IPS-15b (cell line): ENCODE data around the gene CYTL1.
A peak's percentile ranks its signal among the peaks of the same experiment; 100 is the strongest.
"Not testable (repeated sequence)": the region's sequence is repeated elsewhere in the genome, so short reads cannot be mapped to it uniquely, and the experiment has no call there.

Experiments
- H3K27me3 ChIP-seq: one replicate; pipeline ENCODE4 v1.6.1; 2013; ENCODE audit warnings: low read length; ENCODE audit not compliant: control insufficient read depth, insufficient read depth
- H3K36me3 ChIP-seq: one replicate; pipeline ENCODE4 v1.6.1; 2013; ENCODE audit warnings: low read length; ENCODE audit not compliant: control insufficient read depth, insufficient read depth
- H3K4me1 ChIP-seq: one replicate; pipeline ENCODE4 v1.6.1; 2013; ENCODE audit warnings: mild to moderate bottlenecking, low read length; ENCODE audit not compliant: control insufficient read depth, insufficient read depth
- H3K4me3 ChIP-seq: one replicate; pipeline ENCODE4 v1.5.1; 2013; ENCODE audit warnings: low read depth, low read length
- H3K9ac ChIP-seq: one replicate; pipeline ENCODE4 v1.6.1; 2013; ENCODE audit warnings: low read depth, mild to moderate bottlenecking, low read length
- H3K9me3 ChIP-seq: one replicate; pipeline ENCODE4 v1.6.1; 2013; ENCODE audit warnings: mild to moderate bottlenecking, low read length; ENCODE audit not compliant: control insufficient read depth, insufficient read depth

CYTL1 gene, protein sequence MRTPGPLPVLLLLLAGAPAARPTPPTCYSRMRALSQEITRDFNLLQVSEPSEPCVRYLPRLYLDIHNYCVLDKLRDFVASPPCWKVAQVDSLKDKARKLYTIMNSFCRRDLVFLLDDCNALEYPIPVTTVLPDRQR

DNA sequence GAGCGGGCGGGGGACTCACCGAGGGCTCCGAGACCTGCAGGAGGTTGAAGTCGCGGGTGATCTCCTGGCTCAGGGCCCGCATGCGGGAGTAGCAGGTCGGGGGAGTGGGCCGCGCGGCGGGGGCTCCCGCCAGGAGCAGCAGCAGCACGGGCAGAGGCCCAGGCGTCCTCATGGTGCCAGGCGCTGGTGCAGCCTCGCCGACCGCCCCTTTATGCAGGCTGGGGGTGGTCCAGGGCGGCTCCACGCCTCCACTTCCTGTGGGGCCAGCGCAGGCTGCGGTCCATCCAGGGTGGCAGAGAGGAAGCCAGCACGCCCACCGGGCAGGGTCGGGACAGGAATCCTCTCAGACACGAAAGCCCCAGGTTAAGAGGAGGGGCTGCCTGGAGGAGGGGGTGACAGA lies at the start of gene CYTL1:
Gene CYTL1 (minus strand): TSS at position 185 of the 400 bp plus-strand sequence. CDS start 13 bp downstream, at position 172.
- H3K9ac ChIP-seq = no peak within 1 kb of the TSS
- no peaks in the 10 kb centered on the region for H3K4me1 ChIP-seq
- no peaks in the 10 kb centered on the region for H3K9me3 ChIP-seq
- peaks cover 4% of the 10 kb centered on the region for H3K27me3 ChIP-seq
- H3K4me3 ChIP-seq = peak within 1 kb of the TSS; percentile 19
- no peaks in the 10 kb centered on the region for H3K36me3 ChIP-seq

DNA sequence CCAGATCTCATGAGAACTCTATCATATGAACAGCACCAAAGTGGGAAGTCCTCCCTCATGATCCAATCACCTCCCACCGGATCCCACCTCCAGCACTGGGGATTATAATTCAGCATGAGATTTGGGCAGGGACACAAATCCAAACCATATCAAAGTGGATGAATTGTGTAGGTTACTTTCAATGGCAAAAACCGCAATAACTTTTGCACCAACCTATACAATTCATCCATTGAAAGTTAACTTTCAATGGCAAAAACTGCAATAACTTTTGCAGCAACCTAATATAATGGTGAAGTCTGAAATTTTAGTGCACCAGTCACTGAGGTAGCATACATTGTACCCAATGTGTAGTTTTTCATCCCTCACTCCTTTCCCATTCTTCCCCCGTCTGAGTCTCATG lies 48.6 kb upstream of the CYTL1 start:
- no peaks in the 10 kb centered on the region for H3K36me3 ChIP-seq
- no peaks in the 10 kb centered on the region for H3K27me3 ChIP-seq
- no peak overlapping the region for H3K9ac ChIP-seq
- no peaks in the 10 kb centered on the region for H3K9me3 ChIP-seq
- H3K4me3 ChIP-seq = no peak overlapping the region
- peaks cover 4% of the 10 kb centered on the region for H3K4me1 ChIP-seq

DNA sequence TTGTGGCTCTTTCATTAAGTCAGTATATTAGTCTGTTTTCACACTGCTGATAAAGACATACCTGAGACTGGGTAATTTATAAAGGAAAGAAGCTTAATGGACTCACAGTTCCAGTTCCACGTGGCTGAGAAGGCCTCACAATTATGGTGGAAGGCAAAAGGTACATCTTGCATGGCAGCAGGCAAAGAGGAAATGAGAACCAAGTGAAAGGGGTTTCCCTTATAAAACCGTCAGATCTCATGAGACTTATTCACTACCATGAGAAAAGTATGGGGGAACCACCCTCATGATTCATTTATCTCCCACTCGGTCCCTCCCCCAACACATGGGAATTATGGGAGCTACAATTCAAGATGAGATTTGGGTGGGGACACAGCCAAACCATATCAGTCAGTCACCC lies 47.7 kb upstream of the CYTL1 start:
- H3K27me3 ChIP-seq, H3K9ac ChIP-seq, H3K36me3 ChIP-seq, H3K4me3 ChIP-seq, H3K9me3 ChIP-seq, H3K4me1 ChIP-seq: not testable (repeated sequence)

DNA sequence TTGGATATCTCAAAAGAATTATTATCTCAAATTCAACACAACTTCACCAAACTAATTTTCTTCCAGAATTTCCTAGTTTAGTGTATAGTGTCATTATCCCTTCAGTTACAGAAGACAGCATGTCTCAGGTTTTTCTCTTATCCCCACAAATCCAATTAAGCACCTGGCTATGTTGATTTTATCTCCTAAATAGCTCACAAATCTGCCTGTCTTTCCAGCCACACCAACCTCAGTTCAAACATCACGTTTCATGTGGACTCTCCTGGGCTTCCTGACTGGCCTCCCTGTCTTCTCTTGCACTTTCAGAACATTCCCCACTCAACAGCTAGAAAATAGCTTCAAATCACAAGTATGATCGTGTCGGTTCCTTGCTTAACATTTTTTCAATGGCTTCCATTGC lies 46.8 kb upstream of the CYTL1 start:
- Histone ChIP-seq H3K9me3 (no peaks in the 10 kb centered on the region), H3K4me3 (no peak overlapping the region), H3K9ac (no peak overlapping the region), H3K4me1 (no peaks in the 10 kb centered on the region), H3K27me3 (no peaks in the 10 kb centered on the region), H3K36me3 (no peaks in the 10 kb centered on the region)

DNA sequence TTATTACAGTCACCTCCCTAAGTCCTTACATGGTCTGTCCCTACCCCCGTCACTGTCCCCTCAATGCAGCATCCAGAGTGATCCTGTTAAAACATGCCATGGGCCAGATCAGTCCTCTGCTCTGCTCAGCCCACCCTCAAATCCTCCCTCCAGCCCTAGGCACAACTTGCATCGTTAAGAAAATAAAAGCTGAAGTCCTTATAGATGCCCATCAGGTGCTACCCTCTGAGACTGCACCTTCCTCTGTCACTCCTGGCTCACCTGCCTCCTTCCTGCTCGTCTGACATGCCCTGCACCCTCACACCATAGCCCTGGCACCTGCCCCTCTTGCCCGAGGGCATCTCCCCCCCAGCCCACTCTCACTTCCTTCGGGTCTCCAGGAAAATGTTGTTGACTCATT lies 36.2 kb upstream of the CYTL1 start:
- Histone ChIP-seq H3K4me3 (no peak overlapping the region), H3K4me1 (peaks cover 2% of the 10 kb centered on the region), H3K9ac (no peak overlapping the region), H3K36me3 (no peaks in the 10 kb centered on the region), H3K9me3 (no peaks in the 10 kb centered on the region), H3K27me3 (peaks cover 39% of the 10 kb centered on the region)

DNA sequence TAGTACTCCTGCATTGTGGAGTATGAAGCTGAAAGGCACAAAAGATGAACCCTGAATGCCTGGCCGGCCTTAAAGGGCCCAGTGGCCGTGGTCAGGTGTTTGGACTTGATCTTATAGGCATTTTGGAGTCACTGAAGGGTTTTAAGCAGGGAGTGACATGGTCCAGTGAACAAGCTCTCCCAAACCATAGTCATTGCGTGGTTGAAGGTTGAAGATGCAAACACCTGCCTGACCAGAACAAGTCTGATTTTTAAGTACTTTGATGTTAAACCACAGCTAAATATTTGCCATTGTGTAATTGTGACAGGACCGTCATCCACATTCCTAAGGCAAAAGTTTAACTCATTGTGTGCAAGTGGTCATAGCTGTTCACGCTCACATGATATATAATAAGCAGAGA lies 35.3 kb upstream of the CYTL1 start:
- Histone ChIP-seq H3K4me3 (no peak overlapping the region), H3K9ac (no peak overlapping the region), H3K36me3 (no peaks in the 10 kb centered on the region), H3K4me1 (peaks cover 2% of the 10 kb centered on the region), H3K9me3 (no peaks in the 10 kb centered on the region), H3K27me3 (peaks cover 39% of the 10 kb centered on the region)

DNA sequence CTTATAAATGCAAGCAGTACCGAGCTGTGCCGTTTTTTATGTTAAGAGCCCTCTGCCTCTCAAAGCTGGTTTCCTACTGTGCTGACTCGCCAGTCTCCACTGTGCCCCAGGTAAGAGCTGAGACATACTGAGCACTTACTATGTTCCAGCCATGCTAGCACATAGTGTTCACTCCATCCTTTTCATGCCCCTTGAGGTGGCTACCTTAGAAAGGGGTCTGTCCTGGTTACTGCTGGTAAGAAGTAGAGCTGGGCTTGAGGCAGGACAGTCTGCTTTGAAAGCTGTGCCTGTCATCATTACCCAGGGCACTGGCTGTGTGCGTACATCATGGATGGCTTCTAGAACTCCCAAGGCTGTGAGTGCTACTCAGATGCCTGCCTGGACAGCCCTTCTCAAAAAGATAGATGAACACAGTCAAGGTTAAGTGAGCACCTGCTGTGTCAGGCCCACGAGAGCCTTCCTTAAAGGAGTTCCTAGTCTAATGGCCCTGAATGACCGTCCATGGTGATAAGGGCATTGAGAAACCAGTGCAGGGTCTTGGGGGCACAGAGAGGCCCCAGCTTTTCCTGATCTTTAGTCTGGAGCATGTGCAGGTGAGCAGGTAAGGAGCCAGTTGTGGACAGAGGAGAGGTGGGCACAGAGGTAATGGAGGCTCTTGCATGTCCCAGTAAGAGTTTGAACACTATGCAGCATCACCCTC lies 33.6 kb upstream of the CYTL1 start:
- peak overlapping the region; percentile 81 for H3K4me3 ChIP-seq
- peaks cover 2% of the 10 kb centered on the region for H3K4me1 ChIP-seq
- H3K36me3 ChIP-seq = no peaks in the 10 kb centered on the region
- peaks cover 37% of the 10 kb centered on the region for H3K27me3 ChIP-seq
- no peak overlapping the region for H3K9ac ChIP-seq
- H3K9me3 ChIP-seq = no peaks in the 10 kb centered on the region

DNA sequence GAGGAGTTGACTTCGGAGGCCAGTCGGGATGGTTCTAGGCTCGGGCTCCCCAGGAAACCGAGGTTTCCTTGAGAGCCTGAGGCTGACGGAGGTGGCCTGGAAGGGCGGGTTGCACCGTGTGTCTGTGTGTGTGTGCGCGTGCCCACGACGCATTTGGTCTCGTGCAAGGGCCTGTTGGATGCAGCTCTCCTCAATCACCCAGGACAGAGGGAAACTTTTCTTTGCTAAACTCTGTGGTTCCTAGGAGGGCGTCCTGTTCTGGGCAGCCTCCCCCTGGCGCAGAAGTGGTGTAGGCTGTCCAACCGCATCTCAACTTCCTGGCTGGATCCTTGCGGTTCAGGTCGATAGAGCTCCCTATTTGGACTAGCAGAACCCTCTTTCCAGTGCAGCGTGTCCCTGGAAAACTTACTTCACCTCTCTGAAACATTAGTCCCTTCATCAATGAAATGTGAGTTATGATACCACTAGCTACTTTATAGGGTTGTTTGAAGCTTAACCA lies 33.0 kb upstream of the CYTL1 start:
- peaks cover 2% of the 10 kb centered on the region for H3K4me1 ChIP-seq
- peak overlapping the region; percentile 81 for H3K4me3 ChIP-seq
- H3K9ac ChIP-seq = peak overlapping the region; percentile 12
- H3K36me3 ChIP-seq = no peaks in the 10 kb centered on the region
- no peaks in the 10 kb centered on the region for H3K9me3 ChIP-seq
- peaks cover 37% of the 10 kb centered on the region for H3K27me3 ChIP-seq

DNA sequence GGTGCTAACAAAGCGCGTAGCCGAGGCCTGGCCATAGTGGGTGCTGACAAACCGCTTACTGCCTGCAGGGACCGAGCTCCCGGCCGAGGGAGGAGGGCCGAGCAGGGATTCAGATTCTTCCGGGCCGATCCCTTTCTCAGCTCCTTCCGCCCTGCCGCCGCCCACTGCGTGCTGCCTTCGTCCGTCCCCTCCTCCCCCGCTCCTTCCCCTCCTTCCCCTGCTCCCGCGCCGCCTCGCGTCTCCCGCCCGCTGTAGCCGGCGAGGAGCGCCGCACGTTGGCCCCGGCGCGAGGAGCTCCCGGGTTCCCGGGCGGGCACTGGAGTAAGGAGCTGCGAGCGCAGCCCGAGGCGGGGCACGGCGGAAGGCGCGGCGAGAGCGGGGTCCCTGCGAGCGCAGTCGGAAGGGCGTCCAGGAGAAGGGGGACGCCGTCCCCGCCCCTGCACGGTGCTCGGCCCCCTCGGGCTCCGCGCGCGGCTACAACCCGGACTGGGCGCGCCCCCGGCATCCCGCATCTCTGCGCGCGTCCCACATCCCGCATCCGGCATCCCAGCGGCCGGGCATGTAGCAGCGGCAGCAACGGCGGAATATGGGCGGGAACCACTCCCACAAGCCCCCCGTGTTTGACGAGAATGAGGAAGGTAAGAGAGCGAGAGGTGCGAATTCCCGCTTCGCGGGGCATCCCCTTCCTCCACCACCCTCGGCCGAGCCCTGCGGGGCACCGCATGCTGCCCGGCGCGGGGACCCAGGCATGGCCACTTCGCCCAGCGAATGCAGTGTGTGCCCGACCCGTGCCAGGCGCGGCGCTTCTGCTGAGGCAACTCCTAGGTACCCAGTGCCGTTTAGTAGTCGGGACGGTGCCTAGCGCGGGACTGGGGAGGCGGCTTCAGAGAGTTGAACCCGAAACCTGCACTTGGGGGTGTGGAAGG lies 32.3 kb upstream of the CYTL1 start, which contains the start of gene STK32B:
Gene STK32B (plus strand): TSS at position 203 of the 926 bp plus-strand sequence.
- Histone ChIP-seq H3K4me1 (peaks cover 2% of the 10 kb centered on the region), H3K9ac (peak within 1 kb of the TSS; percentile 60), H3K36me3 (no peaks in the 10 kb centered on the region), H3K4me3 (peak within 1 kb of the TSS; percentile 81), H3K27me3 (peaks cover 37% of the 10 kb centered on the region), H3K9me3 (no peaks in the 10 kb centered on the region)

DNA sequence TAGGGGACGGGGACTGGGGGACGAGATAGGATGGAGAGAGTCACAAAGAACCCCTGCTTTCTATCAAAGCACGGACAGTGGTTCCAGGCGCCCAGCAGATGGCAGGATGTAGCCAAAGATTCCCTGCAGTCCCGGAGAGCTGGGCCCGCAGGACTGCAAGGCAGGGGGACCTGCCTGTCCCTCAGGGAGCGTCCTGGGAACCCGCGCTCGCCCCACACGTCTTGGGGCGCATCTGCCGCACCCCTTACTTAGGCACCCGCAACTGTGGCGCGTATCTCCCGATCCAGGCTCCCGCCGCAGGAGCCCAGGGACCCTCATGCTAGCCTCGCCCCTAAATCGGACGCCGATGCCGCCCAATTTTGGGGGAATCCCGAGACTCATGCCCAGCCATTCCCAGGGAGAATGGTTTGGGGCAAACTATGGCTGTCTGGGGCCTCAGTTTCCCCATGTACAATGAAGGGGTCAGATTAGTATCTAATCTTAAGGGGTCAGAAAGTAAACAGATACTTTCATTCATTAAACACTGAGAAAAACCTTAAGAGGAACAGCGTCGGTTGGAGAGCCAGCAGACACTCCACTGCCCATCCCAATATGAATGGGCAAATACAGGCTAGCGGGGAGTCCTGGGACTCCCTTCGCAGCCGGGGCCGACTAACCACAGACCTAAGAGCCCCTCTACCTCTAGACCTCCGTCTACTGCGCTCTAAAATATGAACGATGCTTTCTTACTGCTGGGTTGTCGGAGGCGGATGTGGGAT lies 31.4 kb upstream of the CYTL1 start:
- Histone ChIP-seq H3K9ac (peak overlapping the region; percentile 60), H3K4me3 (peak overlapping the region; percentile 81), H3K27me3 (peaks cover 37% of the 10 kb centered on the region), H3K4me1 (peaks cover 2% of the 10 kb centered on the region), H3K36me3 (no peaks in the 10 kb centered on the region), H3K9me3 (no peaks in the 10 kb centered on the region)

DNA sequence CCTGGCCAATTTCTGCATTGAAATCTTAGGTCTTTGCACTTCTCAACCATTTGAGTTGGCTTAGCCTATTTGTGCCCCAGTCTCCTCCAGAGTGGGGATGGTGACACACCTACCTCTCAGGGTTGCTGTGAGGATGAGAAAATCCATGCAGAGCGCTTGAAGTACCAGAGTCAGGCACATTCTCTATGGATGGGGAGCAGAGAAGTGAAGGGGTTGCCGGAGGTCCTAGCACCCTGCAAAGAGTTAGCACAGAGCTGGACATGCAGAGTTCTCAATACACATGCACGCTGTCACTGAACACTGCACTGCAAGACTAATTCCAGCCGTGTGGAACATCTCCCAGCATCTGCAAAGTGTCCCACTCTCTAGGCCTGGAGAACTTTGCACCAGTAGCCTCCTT lies 29.5 kb upstream of the CYTL1 start:
- H3K36me3 ChIP-seq = no peaks in the 10 kb centered on the region
- no peaks in the 10 kb centered on the region for H3K9me3 ChIP-seq
- H3K4me1 ChIP-seq = peaks cover 2% of the 10 kb centered on the region
- H3K4me3 ChIP-seq = no peak overlapping the region
- peaks cover 28% of the 10 kb centered on the region for H3K27me3 ChIP-seq
- no peak overlapping the region for H3K9ac ChIP-seq
